HG02623 (cell line): ENCODE data around the gene PTCRA.
A peak's percentile ranks its signal among the peaks of the same experiment; 100 is the strongest.
"Not testable (repeated sequence)": the region's sequence is repeated elsewhere in the genome, so short reads cannot be mapped to it uniquely, and the experiment has no call there.

Source experiments
- ATAC-seq: cut with Tn5 transposase; IDR thresholded peaks from one replicate; pipeline ENCODE4 v1.9.1; 2021; ENCODE audit warnings: moderate library complexity; ENCODE audit not compliant: unreplicated experiment

PTCRA gene

GRCh38 chr6:42915732-42916131, at the start of gene PTCRA:
TSS of gene PTCRA (plus strand) at chr6:42916053. CDS start at chr6:42916070, 17 bp downstream.
- ATAC-seq, result no peak

GRCh38 chr6:42870145-42870936, 45.5 kb upstream of the PTCRA start:
- ATAC-seq, result no peak

- ATAC-seq, result no peak
These were observed 44.1 kb upstream of the PTCRA start for GRCh38 chr6:42871711-42872110.

GRCh38 chr6:42873313-42873712, 42.5 kb upstream of the PTCRA start:
- ATAC-seq, result no peak

- no peak for ATAC-seq
These were observed 38.2 kb upstream of the PTCRA start for GRCh38 chr6:42877695-42878094.

- ATAC-seq, result peak; percentile 93
These were observed 36.2 kb upstream of the PTCRA start, which contains the start of gene RPL7L1 for GRCh38 chr6:42879372-42880239. TSS of gene RPL7L1 (plus strand) at chr6:42879616. CDS start at chr6:42879911, 295 bp downstream.

- ATAC-seq, result not testable (repeated sequence)
These were observed 35.5 kb upstream of the PTCRA start for GRCh38 chr6:42880240-42880817.

- ATAC-seq, result not testable (repeated sequence)
These were observed 35.0 kb upstream of the PTCRA start for GRCh38 chr6:42880871-42881270.

- no peak for ATAC-seq
These were observed 30.2 kb upstream of the PTCRA start for GRCh38 chr6:42885702-42886101.

GRCh38 chr6:42888201-42888600, 27.7 kb upstream of the PTCRA start:
- ATAC-seq, result not testable (repeated sequence)

GRCh38 chr6:42889815-42890214, 26.0 kb upstream of the PTCRA start:
- ATAC-seq, result no peak

- peak; percentile 89 for ATAC-seq
These were observed 25.3 kb upstream of the PTCRA start for GRCh38 chr6:42890311-42891198.

GRCh38 chr6:42891199-42891722, 24.6 kb upstream of the PTCRA start:
- no peak for ATAC-seq

- ATAC-seq, result not testable (repeated sequence)
These were observed 21.6 kb upstream of the PTCRA start for GRCh38 chr6:42894041-42894828.

- ATAC-seq, result no peak
These were observed 19.6 kb upstream of the PTCRA start for GRCh38 chr6:42896178-42896719.

GRCh38 chr6:42898891-42899361, 16.9 kb upstream of the PTCRA start:
- ATAC-seq, result no peak

- ATAC-seq, result no peak
These were observed 16.0 kb upstream of the PTCRA start for GRCh38 chr6:42899871-42900270.

GRCh38 chr6:42901538-42901957, 14.3 kb upstream of the PTCRA start:
- no peak for ATAC-seq
